GM12873 (cell line): ENCODE results near the gene LCLAT1.

Experiments
- CTCF ChIP-seq: IDR thresholded peaks from 2 replicates; pipeline ENCODE4 v1.5.1; 2012; ENCODE audit warnings: low read depth, mild to moderate bottlenecking, moderate library complexity, low read length, control low read depth; ENCODE audit not compliant: insufficient read depth; ENCODE audit errors: missing control alignments

The LCLAT1 gene

GRCh38 chr2:30677231-30677630, 230.2 kb downstream of the LCLAT1 start:
- no peak for TF ChIP-seq CTCF

- TF ChIP-seq CTCF: no peak
Observed at GRCh38 chr2:30677861-30678385, 230.9 kb downstream of the LCLAT1 start.

- no peak for TF ChIP-seq CTCF
Observed at GRCh38 chr2:30678410-30679137, 231.5 kb downstream of the LCLAT1 start.

GRCh38 chr2:30679426-30680088, 232.5 kb downstream of the LCLAT1 start:
- TF ChIP-seq CTCF: no peak

- no peak for TF ChIP-seq CTCF
Observed at GRCh38 chr2:30680121-30680520, 233.1 kb downstream of the LCLAT1 start.

- no peak for TF ChIP-seq CTCF
Observed at GRCh38 chr2:30681022-30681421, 234.0 kb downstream of the LCLAT1 start.

- no peak for TF ChIP-seq CTCF
Observed at GRCh38 chr2:30683236-30683956, 236.3 kb downstream of the LCLAT1 start.
